GM04504 (cell line): Measurements from ENCODE around the gene PDE2A.

ENCODE experiments used
- DNase-seq: peaks from one replicate; pipeline ENCODE4 v3.0.0-alpha.2; 2012; ENCODE audit warnings: low read depth

PDE2A gene

GRCh38 chr11:72544589-72544988 is 129.6 kb downstream of the PDE2A start:
- DNase-seq: no peak

GRCh38 chr11:72543849-72544542 is 130.2 kb downstream of the PDE2A start:
- no peak for DNase-seq

DNA sequence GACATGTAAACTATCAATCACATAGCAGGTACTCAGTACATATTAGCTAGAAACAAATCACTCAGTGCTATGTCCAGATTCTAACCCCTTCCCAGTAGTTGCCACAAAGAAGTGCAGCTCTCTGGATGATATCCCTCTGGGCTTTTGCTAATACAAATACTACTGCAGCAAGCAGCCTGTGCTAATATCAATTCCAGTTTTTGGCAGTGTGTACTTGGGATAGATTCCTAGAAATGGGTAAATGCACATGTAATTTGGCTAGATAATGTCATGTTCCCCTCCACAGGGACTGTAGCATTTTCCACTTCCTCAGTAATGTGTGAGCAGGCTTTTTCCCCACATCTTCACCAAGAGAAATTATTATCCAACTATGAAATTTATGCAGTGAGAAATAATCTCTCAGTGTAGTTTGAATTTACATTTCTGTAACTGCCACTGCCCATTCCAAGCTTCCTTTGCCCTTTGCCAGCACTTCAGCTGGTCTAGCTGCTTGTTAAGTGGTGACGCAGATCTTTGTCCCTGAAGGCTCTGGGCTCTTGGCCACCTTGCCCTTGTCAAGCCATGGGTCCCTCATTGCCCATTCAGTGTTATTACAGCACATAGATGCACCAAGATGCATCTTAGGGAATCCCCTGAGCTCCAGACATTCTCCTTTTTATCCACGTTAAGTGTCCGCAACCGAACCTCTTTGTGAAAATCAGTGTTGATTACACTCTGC is 132.8 kb downstream of the PDE2A start:
- no peak for DNase-seq

DNA sequence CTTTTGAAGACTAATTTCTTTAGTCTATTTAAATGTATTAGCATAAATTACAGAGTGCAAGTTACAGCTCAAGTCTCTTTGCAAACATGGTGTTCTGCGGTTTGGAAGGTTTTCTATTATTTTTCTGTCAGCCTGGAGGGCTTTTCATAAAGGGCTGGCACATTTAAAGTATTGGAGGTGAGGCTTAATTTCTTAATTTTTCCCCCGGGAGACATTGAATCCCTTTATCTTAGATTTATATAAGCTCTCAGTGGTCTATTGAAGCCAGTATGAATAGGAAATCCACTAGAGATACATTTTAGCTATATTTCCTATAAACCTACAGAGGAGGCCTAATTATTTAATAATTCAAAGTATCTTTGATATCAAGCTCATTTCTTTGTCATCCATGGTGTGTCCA is 137.2 kb downstream of the PDE2A start:
- DNase-seq: no peak

GRCh38 chr11:72535194-72535547 is 139.1 kb downstream of the PDE2A start:
- DNase-seq: no peak

DNA sequence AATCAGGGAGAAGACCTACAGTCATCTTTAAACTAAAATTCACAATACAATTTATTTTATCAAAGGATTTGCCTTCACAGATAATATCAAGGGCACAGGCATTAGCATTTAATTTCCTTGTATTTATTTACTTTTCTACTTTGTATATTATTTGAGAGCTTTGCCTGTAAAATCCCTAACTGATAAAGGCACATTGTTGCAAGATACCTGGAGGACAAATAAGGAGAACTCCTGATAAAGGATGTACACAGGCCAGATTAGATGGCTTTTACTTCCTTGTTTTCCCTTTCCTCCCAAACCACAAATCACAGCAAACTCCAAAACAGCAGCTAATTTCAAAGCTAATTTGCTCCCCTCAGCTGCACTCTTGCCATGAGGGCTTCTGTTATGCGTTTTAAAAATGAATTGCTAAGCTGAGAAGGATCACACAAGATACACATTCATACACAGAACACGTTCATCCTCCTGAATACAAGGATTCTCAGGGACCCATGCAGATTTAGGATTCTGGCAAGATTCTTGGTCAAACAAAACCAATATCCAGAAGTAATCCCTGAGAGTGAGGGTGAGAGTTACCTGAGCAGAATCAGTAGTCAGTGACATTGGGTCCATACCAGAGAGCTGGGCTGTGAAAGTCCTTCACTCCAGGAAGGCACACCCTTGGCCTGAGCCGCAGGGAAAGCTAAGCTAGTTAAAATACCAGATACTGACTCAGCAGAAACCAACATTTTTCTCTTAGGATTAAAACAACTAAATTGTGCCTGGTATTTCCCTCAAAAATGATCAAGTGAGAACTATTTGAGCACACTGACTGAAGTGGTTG is 139.6 kb downstream of the PDE2A start:
- DNase-seq: no peak

- no peak for DNase-seq
Measured at GRCh38 chr11:72529068-72529467, 145.2 kb downstream of the PDE2A start.

- DNase-seq: no peak
Measured at GRCh38 chr11:72528121-72528520, 146.1 kb downstream of the PDE2A start.
